K562 (cell line): ENCODE measurements around the gene DARS2. TPM values are rescaled to one million over a fixed set of nuclear protein-coding genes. Genes with fewer than 3 reads are reported as not detected.

Experiments used
- CREB3L1 ChIP-seq: fragments of 450-650 bp; IDR thresholded peaks from 2 replicates; pipeline ENCODE4 v1.6.1; 2014; ENCODE audit warnings: low read depth, mild to moderate bottlenecking, moderate library complexity, borderline replicate concordance
- EZH2 ChIP-seq: IDR thresholded peaks from 2 replicates; pipeline ENCODE4 v1.6.1; 2012; ENCODE audit warnings: low read depth, mild to moderate bottlenecking, inconsistent platforms, low read length, borderline replicate concordance
- FUS ChIP-seq: fragments of 200-400 bp; formaldehyde crosslinking; optimal IDR thresholded peaks from 2 replicates; pipeline ENCODE3; 2017; ENCODE audit warnings: low read depth, low read length
- GABPA ChIP-seq: fragments of 200-800 bp; sonication (Bioruptor generic); conservative IDR thresholded peaks from 2 replicates; pipeline ENCODE4 v1.6.1; 2016; ENCODE audit warnings: low read depth, missing genetic modification characterization, missing compliant biosample characterization
- HDAC3 ChIP-seq: fragments of 450-650 bp; IDR thresholded peaks from 2 replicates; pipeline ENCODE4 v1.6.1; 2018; ENCODE audit warnings: borderline replicate concordance, mild to moderate bottlenecking, moderate library complexity; ENCODE audit not compliant: partially characterized antibody
- HEY1 ChIP-seq: fragments of 250-450 bp; sonication (Bioruptor Pico); IDR thresholded peaks from 2 replicates; pipeline ENCODE4 v1.5.0; 2020; ENCODE audit warnings: mild to moderate bottlenecking, moderate library complexity, borderline replicate concordance
- HOMEZ ChIP-seq: fragments of 250-450 bp; sonication (Bioruptor Pico); IDR thresholded peaks from 2 replicates; pipeline ENCODE4 v1.4.0; 2020; ENCODE audit warnings: mild to moderate bottlenecking, moderate library complexity
- IFI16 ChIP-seq: fragments of 250-450 bp; sonication (Bioruptor Pico); IDR thresholded peaks from 2 replicates; pipeline ENCODE4 v2.1.2; 2022; ENCODE audit warnings: mild to moderate bottlenecking, inconsistent platforms
- MAFF ChIP-seq: IDR thresholded peaks from 2 replicates; pipeline ENCODE4 v1.6.1; 2012; ENCODE audit warnings: low read length, improper control_type of control experiment
- MEF2A ChIP-seq: IDR thresholded peaks from 2 replicates; pipeline ENCODE4 v1.6.1; 2011; ENCODE audit warnings: low read depth, mild to moderate bottlenecking, low read length, moderate library complexity; ENCODE audit not compliant: control insufficient read depth
- MNT ChIP-seq, 2 experiments: fragments of 450-650 bp; conservative IDR thresholded peaks; 2 replicates each; pipeline ENCODE4 v1.6.1; 2017; ENCODE audit warnings: mild to moderate bottlenecking in 2 of 2, moderate library complexity in 2 of 2
- PCBP1 ChIP-seq: fragments of 200-400 bp; formaldehyde crosslinking; IDR thresholded peaks from 2 replicates; pipeline ENCODE4 v1.6.1; 2018; ENCODE audit warnings: mild to moderate bottlenecking, low read depth, low read length; ENCODE audit not compliant: poor library complexity, severe bottlenecking
- POLR2AphosphoS2 ChIP-seq: IDR thresholded peaks from 2 replicates; pipeline ENCODE4 v1.6.1; 2012; ENCODE audit warnings: low read length, improper control_type of control experiment
- PRMT5 ChIP-seq: sonication (generic); formaldehyde crosslinking; IDR thresholded peaks from 2 replicates; pipeline ENCODE4 v1.5.0; 2020; ENCODE audit warnings: missing genetic modification reagents
- RB1 ChIP-seq: fragments of 450-650 bp; IDR thresholded peaks from 2 replicates; pipeline ENCODE4 v1.6.1; 2017; ENCODE audit warnings: low read depth, mild to moderate bottlenecking
- RBM17 ChIP-seq: fragments of 200-400 bp; formaldehyde crosslinking; IDR thresholded peaks from 2 replicates; pipeline ENCODE4 v1.6.1; 2017; ENCODE audit warnings: low read depth, mild to moderate bottlenecking, low read length, borderline replicate concordance
- TCFL5 ChIP-seq: fragments of 250-450 bp; sonication (Bioruptor Pico); conservative IDR thresholded peaks from 2 replicates; pipeline ENCODE4 v1.6.1; 2021; ENCODE audit warnings: mild to moderate bottlenecking, moderate library complexity, matching md5 sums
- TEAD2 ChIP-seq: fragments of 450-650 bp; IDR thresholded peaks from 2 replicates; pipeline ENCODE4 v1.6.1; 2016; ENCODE audit warnings: missing genetic modification characterization, control low read depth, missing compliant biosample characterization
- ZFP1 ChIP-seq: fragments of 450-650 bp; formaldehyde crosslinking; IDR thresholded peaks from 2 replicates; pipeline ENCODE4 v1.4.0; 2020; ENCODE audit warnings: mild to moderate bottlenecking, mixed read lengths
- ZKSCAN8 ChIP-seq: fragments of 200-800 bp; sonication (Bioruptor generic); IDR thresholded peaks from 2 replicates; pipeline ENCODE4 v1.6.1; 2016; ENCODE audit warnings: missing genetic modification characterization, missing compliant biosample characterization
- ZNF239 ChIP-seq: fragments of 250-450 bp; sonication (Bioruptor Pico); IDR thresholded peaks from 2 replicates; pipeline ENCODE4 v1.4.0; 2020; ENCODE audit warnings: mild to moderate bottlenecking
- ZNF561 ChIP-seq: fragments of 450-650 bp; formaldehyde crosslinking; conservative IDR thresholded peaks from 2 replicates; pipeline ENCODE4 v1.4.0; 2020; ENCODE audit warnings: mild to moderate bottlenecking, moderate library complexity
- ZNF589 ChIP-seq: fragments of 200-800 bp; sonication (Bioruptor generic); IDR thresholded peaks from 2 replicates; pipeline ENCODE4 v1.6.1; 2016; ENCODE audit warnings: low read depth, missing genetic modification characterization, missing compliant biosample characterization
- ZNF778 ChIP-seq: fragments of 450-650 bp; formaldehyde crosslinking; IDR thresholded peaks from 2 replicates; pipeline ENCODE4 v1.4.0; 2020; ENCODE audit warnings: mild to moderate bottlenecking, moderate library complexity
- polyA plus RNA-seq, 8 experiments: library from polyadenylated mRNA; depleted of rRNA in 4 of 8; stranded (reverse) in 5 of 8; unstranded in 3 of 8; fragments of >200 nt; fragmentation: Nextera tagmentation in 2 of 8; fragmentation: Illumina TruSeq in 1 of 8; extraction: Ambion mirVana in 2 of 8; extraction: Trizol in 1 of 8; gene quantifications; 2 replicates each; pipeline versions ENCODE4 v1.2.1 to v1.2.3, GENCODE V29; 2011 to 2014; ENCODE audit warnings: inconsistent platforms in 1 of 8, missing spikeins in 1 of 8
- total RNA-seq, 7 experiments: library from RNA; depleted of rRNA in 6 of 7; stranded (reverse); fragments of >200 nt in 6 of 7; fragmentation: Illumina TruSeq in 2 of 7; extraction: Trizol in 2 of 7; gene quantifications; 2 replicates each; pipeline versions ENCODE4 v1.2.1 to v1.2.3, GENCODE V29; 2011 to 2021; ENCODE audit warnings: low replicate concordance in 1 of 7
- TF ChIP-seq, protein P1 (sequence below): fragments of 250-450 bp; sonication (Bioruptor Pico); IDR thresholded peaks from 2 replicates; pipeline ENCODE4 v1.5.0; 2021

DARS2 gene
- total and polyA plus RNA-seq, 9 of the 15 experiments (the other 6 are each of a cell fraction or from before 2014, with no cell fraction given): 36.4 to 96.7 (median 68.6) TPM

- no peak for TF ChIP-seq ZFP1 (CRISPR knock-in tag)
- no peak for TF ChIP-seq PRMT5 (CRISPR knock-in tag)
- TF ChIP-seq EZH2: no peak
- TF ChIP-seq ZNF239 (CRISPR knock-in tag): no peak
- TF ChIP-seq MAFF: no peak
- no peak for TF ChIP-seq ZNF589 (CRISPR knock-in tag)
- TF ChIP-seq FUS: peak; percentile 78
- no peak for TF ChIP-seq MNT (conservative IDR thresholded peaks at IDR 0.05)
- no peak for TF ChIP-seq MEF2A
- TF ChIP-seq TEAD2 (tag): no peak
- TF ChIP-seq CREB3L1: no peak
- TF ChIP-seq, protein P1, sequence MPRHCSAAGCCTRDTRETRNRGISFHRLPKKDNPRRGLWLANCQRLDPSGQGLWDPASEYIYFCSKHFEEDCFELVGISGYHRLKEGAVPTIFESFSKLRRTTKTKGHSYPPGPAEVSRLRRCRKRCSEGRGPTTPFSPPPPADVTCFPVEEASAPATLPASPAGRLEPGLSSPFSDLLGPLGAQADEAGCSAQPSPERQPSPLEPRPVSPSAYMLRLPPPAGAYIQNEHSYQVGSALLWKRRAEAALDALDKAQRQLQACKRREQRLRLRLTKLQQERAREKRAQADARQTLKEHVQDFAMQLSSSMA (CRISPR knock-in tag): no peak
- TF ChIP-seq ZKSCAN8 (CRISPR knock-in tag): no peak
- TF ChIP-seq HEY1 (CRISPR knock-in tag): no peak
- TF ChIP-seq HOMEZ (CRISPR knock-in tag): no peak
- TF ChIP-seq ZNF561 (CRISPR knock-in tag): no peak
- TF ChIP-seq RBM17: no peak
- no peak for TF ChIP-seq GABPA (tag)
- no peak for TF ChIP-seq PCBP1
- no peak for TF ChIP-seq RB1
- TF ChIP-seq TCFL5 (CRISPR knock-in tag): no peak
- 0 out of 2 replicates have a peak, but pooled peaks have one; percentile 34 for TF ChIP-seq POLR2AphosphoS2
- TF ChIP-seq IFI16: no peak
- TF ChIP-seq HDAC3: no peak
- no peak for TF ChIP-seq ZNF778 (CRISPR knock-in tag)
These were observed 41.1 kb downstream of the DARS2 start (continued) for GRCh38 chr1:173865468-173866164.
